Activated CD4-positive, alpha-beta T cell treated with anti-CD3 and anti-CD28 coated beads for 24 hours (primary cell): ENCODE data around the gene GRIN2D.

Experiments
- DNase-seq, 2 donors: peaks; one replicate each; pipeline ENCODE4 v3.0.0-alpha.2; 2020; ENCODE audit warnings: low read depth in 2 of 2

Gene GRIN2D

GRCh38 chr19:48393559-48394330 lies at the start of gene GRIN2D:
Gene GRIN2D (plus strand): TSS chr19:48393668. CDS start chr19:48398393, 4,725 bp downstream.
- no peak for DNase-seq

GRCh38 chr19:48344892-48345291 lies 48.6 kb upstream of the GRIN2D start:
- DNase-seq = no peak

GRCh38 chr19:48346191-48346590 lies 47.3 kb upstream of the GRIN2D start:
- no peak for DNase-seq

GRCh38 chr19:48348045-48348444 lies 45.4 kb upstream of the GRIN2D start:
- DNase-seq = no peak

GRCh38 chr19:48348737-48349136 lies 44.7 kb upstream of the GRIN2D start:
- no peak for DNase-seq

- DNase-seq = no peak
These were observed 42.6 kb upstream of the GRIN2D start for GRCh38 chr19:48350856-48351255.

- DNase-seq = peak; percentile 76 to 80
These were observed 42.1 kb upstream of the GRIN2D start for GRCh38 chr19:48351341-48351752.

- DNase-seq = no peak
These were observed 39.8 kb upstream of the GRIN2D start for GRCh38 chr19:48353677-48354076.

GRCh38 chr19:48354332-48354992 lies 39.0 kb upstream of the GRIN2D start:
- no peak for DNase-seq

- DNase-seq = no peak
These were observed 38.0 kb upstream of the GRIN2D start for GRCh38 chr19:48355365-48355954.

- DNase-seq = no peak
These were observed 34.3 kb upstream of the GRIN2D start for GRCh38 chr19:48359123-48359522.

- DNase-seq = no peak
These were observed 31.6 kb upstream of the GRIN2D start for GRCh38 chr19:48361912-48362311.

- peak; percentile 72 to 86 for DNase-seq
These were observed 30.6 kb upstream of the GRIN2D start for GRCh38 chr19:48362716-48363499.

GRCh38 chr19:48363500-48363809 lies 30.0 kb upstream of the GRIN2D start:
- no peak for DNase-seq

GRCh38 chr19:48363810-48364597 lies 29.5 kb upstream of the GRIN2D start, which contains the start of the genes SYNGR4 and TMEM143:
Gene SYNGR4 (plus strand): TSS chr19:48364367. CDS start chr19:48365843, 1,476 bp downstream.
Gene TMEM143 (minus strand): TSS chr19:48363940. CDS start chr19:48363920, 20 bp downstream.
- DNase-seq = peak; percentile 93

- no peak for DNase-seq
These were observed 28.7 kb upstream of the GRIN2D start for GRCh38 chr19:48364598-48365348.

- no peak for DNase-seq
These were observed 27.9 kb upstream of the GRIN2D start for GRCh38 chr19:48365602-48366001.

GRCh38 chr19:48367855-48368254 lies 25.6 kb upstream of the GRIN2D start:
- no peak for DNase-seq

- DNase-seq = no peak
These were observed 24.5 kb upstream of the GRIN2D start for GRCh38 chr19:48368936-48369335.

GRCh38 chr19:48370955-48371354 lies 22.5 kb upstream of the GRIN2D start:
- no peak for DNase-seq
